ENCODE measurements around the gene FIP1L1.

DNA sequence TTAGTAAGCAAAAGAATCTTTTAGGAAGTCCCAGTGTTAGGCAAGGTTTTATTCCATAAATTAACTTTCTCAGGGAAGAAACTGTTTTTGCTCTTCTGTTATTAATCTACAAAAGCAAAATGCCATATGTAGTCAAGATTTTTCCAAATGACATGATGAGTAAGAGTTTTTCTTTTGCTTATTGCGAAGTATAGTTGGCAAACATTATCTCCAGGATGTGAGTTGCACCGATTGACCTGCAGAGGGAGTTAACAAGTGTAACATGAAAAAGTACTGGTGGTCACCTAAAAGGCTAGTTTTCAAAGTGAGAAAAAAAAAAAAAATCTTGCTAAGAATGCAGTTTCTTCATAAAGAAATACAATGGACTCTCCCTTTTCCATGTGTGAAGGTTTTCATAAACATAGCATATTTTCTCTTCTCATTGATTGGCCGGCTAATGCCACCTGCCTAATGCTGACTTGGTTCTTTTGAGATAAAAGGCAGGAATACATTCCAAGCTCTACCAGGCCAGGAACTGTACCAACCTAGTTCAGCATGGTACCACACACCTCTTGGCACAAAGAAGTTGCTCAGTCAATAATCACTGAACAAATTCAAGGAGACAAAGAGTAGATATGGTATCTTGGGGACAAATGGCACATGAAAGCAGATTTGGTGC lies 113.7 kb downstream of the FIP1L1 start:
- TF ChIP-seq, protein P1, sequence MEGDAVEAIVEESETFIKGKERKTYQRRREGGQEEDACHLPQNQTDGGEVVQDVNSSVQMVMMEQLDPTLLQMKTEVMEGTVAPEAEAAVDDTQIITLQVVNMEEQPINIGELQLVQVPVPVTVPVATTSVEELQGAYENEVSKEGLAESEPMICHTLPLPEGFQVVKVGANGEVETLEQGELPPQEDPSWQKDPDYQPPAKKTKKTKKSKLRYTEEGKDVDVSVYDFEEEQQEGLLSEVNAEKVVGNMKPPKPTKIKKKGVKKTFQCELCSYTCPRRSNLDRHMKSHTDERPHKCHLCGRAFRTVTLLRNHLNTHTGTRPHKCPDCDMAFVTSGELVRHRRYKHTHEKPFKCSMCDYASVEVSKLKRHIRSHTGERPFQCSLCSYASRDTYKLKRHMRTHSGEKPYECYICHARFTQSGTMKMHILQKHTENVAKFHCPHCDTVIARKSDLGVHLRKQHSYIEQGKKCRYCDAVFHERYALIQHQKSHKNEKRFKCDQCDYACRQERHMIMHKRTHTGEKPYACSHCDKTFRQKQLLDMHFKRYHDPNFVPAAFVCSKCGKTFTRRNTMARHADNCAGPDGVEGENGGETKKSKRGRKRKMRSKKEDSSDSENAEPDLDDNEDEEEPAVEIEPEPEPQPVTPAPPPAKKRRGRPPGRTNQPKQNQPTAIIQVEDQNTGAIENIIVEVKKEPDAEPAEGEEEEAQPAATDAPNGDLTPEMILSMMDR (conservative IDR thresholded peaks at IDR 0.05 in 1 of 2, IDR thresholded peaks at IDR 0.05 in 1 of 2; ENCODE audit: extremely low read depth in 1 of 2, insufficient read depth in 1 of 2, low read depth in 1 of 2, low read length in 2 of 2) = peak; percentile 70 to 84
- no peak for TF ChIP-seq EZH2 (IDR thresholded peaks at IDR 0.05; ENCODE audit: borderline replicate concordance, low read length)

All from mammary epithelial cell (primary cell).